ENCODE results near the gene MASP2.

DNA sequence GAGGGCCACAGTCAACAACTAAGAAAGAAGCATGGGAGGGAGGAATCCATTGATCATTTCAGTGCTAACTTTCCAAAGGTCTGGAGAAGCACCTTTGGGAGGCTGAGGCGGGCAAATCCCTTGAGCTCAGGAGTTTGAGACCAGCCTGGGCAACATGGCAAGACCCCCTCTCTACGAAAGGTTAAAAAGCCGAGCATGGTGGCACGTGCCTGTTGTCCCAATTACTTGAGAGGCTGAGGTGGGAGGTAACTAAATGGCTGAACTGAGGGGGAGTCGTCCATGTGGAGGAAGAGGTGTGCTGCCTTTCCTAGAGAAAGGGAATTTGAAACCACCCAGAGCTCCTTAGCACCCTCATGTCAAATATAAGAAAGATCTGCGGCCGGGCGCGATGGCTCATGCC lies 16.2 kb downstream of the MASP2 start:
- TF ChIP-seq, protein P1, sequence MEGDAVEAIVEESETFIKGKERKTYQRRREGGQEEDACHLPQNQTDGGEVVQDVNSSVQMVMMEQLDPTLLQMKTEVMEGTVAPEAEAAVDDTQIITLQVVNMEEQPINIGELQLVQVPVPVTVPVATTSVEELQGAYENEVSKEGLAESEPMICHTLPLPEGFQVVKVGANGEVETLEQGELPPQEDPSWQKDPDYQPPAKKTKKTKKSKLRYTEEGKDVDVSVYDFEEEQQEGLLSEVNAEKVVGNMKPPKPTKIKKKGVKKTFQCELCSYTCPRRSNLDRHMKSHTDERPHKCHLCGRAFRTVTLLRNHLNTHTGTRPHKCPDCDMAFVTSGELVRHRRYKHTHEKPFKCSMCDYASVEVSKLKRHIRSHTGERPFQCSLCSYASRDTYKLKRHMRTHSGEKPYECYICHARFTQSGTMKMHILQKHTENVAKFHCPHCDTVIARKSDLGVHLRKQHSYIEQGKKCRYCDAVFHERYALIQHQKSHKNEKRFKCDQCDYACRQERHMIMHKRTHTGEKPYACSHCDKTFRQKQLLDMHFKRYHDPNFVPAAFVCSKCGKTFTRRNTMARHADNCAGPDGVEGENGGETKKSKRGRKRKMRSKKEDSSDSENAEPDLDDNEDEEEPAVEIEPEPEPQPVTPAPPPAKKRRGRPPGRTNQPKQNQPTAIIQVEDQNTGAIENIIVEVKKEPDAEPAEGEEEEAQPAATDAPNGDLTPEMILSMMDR (IDR thresholded peaks at IDR 0.05): no peak
- no peak for TF ChIP-seq POLR2A (IDR thresholded peaks at IDR 0.05)

Data from thyroid gland (tissue), 4 donors.